ENCODE data around the gene AKAP10.
A peak's percentile ranks its signal among the peaks of the same experiment; 100 is the strongest.
"Not testable (repeated sequence)": the region's sequence is repeated elsewhere in the genome, so short reads cannot be mapped to it uniquely, and the experiment has no call there.

Gene AKAP10, protein sequence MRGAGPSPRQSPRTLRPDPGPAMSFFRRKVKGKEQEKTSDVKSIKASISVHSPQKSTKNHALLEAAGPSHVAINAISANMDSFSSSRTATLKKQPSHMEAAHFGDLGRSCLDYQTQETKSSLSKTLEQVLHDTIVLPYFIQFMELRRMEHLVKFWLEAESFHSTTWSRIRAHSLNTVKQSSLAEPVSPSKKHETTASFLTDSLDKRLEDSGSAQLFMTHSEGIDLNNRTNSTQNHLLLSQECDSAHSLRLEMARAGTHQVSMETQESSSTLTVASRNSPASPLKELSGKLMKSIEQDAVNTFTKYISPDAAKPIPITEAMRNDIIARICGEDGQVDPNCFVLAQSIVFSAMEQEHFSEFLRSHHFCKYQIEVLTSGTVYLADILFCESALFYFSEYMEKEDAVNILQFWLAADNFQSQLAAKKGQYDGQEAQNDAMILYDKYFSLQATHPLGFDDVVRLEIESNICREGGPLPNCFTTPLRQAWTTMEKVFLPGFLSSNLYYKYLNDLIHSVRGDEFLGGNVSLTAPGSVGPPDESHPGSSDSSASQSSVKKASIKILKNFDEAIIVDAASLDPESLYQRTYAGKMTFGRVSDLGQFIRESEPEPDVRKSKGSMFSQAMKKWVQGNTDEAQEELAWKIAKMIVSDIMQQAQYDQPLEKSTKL

DNA sequence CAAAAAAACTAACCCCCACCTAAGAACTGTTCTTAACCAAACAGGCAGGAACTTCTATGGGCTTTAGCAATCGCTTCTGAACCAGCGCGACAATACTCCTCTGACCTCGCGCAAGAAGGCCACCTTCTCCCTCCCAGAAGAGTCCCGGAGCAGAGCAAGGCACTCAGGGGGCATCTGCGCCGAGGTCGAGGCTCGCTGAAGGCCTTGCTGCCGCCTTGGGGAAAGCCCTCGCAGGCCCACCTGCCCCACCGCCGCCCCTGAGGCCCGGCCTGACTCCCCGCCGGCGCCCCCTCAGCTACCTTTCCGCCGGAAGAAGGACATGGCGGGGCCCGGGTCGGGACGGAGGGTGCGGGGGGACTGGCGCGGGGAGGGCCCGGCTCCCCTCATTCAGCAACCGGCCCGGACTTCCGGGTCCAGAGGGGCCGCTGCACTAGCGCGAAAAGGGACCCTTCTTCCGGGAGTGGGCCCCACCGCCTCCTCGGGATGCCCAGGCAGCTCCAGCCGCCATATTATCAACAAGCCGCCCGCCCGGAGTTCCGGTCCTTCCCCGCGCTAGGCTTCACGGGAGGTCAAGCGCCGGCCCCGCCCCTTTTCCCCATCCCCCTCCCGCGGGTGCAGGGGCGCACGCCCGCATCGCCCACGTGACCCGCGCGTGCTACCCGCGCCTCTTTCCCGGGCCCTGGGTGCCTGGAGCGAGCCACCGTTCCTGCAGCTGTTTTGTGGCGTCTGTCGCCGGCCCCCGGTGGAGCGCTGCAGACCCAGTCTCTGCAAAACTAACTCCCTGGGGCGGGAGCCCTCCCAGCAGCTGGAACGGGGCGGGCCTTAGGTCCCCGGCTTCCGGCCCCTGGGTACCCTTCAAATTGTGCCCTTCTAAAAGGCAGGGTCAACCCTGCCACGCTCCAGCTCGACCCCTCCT lies at the start of gene AKAP10:
TSS of gene AKAP10 (minus strand) at position 536 of the 916 bp plus-strand sequence. CDS start at position 387, 149 bp downstream.
- FAIRE-seq: no peak

DNA sequence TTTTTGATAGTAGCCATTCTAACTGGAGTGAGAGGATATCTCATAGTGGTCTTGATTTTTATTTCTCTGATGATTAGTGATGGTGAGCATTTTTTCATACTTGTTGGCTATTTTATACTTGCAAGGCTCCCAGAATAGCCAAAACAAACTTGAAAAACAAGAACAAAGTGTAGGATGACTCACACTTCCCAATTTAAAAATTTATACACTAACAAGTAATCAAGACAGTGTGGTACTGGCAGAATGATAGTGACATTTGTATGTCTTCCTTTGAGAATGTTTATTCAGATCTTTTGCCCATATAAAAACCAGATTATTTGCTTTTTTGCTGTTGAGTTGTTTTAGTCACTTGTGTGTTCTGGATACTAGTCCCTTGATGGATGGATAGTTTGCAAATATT lies 49.3 kb upstream of the AKAP10 start:
- FAIRE-seq: no peak

DNA sequence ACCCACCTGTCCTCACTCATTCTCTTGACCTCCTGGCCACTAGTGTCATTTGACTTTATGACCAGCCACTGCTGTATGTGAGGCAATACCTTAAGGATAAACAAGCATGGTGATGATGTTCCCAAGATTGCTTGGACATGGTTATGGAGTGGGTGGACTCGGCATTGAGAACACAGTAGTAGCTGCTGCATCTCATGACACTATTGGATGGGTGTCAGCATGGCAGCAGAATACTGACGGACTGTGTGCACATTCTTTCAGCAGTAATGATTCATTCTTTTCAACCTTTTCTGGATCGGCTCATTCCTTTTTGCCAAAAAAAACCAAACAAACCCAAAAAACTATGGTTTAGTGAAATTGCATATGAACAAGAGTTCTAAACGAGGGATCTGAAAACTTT lies 45.1 kb upstream of the AKAP10 start:
- FAIRE-seq: no peak

DNA sequence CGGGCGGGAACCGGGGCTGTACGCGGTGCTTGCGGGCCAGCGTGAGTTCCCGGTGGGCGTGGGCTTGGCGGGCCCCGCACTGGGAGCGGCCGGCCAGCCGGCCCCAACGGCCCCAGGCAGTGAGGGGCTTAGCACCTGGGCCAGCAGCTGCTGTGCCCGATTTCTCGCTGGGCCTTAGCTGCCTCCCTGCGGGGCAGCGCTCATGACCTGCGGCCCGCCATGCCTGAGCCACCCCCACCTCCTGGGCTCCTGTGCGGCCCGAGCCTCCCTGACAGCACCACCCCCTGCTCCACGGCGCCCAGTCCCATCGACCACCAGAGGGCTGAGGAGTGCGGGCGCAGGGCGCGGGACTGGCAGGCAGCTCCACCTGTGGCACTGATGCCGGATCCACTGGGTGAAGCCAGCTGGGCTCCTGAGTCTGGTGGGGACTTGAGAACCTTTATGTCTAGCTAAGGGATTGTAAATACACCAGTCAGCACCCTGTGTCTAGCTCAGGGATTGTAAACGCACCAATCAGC lies 38.9 kb upstream of the AKAP10 start:
- FAIRE-seq: not testable (repeated sequence)

DNA sequence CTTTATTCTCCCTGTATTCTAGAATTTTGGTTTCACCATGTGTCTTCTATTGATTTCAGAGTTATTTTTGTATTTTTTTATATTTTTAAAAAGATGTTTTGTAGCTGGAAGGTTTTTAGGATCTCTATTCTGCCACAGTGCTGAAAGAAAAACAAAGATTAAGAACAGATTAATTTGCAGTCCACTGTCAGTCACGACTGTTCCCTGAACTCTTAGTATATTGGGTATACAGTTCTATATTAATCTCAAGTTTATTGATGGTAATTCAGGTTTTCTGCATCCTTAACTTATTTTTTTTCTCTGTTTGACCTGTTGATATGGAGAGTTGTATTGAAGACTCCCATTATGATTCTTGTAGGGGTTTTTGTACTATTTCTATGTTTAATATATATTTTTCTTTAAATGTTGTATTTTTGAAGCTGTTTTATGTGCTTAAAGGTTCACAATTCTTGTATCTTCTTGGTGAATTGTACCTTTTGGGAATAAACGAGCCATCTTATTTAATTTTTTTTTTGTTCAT lies 34.4 kb upstream of the AKAP10 start:
- peak; percentile 35 for FAIRE-seq

DNA sequence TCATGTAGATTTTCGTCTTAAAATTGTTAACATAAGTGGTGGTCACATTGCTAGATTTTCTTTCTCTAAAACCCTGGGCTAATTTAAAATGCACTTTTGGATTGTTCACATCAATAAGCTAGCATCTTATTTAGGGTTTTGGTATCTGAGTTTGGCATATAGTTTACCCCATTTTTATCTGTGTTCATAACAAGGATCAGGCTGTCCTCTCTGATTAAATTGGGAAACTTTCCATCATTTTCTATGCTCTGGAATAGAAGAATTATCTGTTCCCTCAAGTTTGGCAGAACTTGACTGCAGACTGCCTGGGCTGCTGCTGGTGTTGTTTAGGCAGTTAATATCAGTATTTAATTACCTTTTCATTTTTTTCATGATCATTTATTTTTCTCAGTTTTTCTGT lies 33.3 kb upstream of the AKAP10 start:
- FAIRE-seq: no peak

DNA sequence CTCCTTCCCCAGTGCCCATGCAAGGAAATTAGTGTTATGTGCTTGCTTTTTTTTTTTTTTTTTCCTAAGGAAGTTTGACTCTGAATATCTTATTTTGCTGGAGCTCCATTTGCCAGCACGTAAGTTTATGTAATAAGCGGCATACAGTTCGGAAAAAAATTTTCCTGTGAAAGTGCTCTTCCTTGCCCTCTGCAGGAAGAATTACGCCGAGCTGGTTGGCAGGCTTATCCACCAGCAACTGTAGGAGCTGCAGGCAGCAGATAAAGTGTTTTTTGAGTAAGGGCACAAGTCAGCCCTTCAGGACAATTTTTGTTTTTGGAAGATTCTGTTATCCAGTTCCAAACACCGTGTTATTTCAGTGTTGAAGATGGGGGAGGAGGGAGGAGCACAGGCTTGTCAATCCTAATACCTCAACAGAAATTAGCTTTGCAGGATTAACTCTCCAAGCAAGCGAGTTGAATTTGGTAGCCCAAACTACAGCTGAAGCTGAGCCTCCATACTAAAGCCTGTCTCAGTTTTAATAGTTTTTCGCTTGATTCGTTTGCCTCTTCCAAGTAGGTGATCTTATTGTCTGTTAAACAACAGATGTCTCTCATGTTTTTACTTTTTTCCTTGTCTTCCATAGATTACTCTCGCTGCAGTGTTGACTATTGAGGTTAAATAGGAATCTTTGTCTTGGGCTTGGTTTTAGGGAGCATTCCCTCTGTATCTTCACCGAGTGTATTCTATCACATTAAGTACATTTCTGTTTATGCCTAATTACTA lies 32.7 kb upstream of the AKAP10 start:
- FAIRE-seq: peak; percentile 69

DNA sequence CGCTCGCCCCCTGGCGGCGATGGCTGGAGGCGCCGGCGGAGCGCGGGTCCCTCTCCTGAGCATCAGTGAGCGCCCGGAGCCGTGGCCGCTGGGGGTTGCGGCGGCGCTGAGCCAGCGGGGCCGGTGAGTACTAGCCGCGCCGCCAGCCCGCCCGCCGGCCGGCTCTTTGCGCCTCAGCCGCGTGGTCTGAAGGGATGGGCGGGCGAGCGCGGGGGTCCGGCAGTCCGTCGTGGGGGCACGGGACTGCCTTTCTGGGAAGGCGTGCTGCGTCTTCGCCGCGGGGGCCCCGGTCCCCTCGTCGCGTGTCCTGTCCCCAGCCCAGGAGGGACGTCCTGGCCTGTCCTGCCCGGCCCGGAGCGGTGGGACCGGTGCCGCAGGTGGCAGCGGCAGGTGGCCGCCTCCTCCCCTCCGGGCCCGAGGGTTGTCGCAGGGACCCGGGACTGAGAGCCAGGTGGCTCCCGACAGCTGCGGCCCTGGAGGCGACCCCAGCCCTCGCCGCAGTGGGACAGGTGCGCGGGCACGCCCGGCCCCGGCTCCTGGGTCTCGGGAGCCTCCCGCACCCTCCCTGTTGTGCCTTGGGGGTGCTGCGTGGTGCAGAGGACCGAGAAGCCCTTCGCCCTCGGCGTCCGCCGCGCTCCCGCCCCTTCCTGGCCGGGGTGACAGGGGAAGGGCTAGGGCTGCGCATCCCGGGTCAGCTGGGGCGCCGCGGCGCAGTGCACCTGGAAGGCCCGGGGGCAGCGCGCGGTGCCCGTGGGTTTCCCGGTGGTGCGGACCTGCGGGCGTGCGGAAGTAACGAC lies 31.9 kb upstream of the AKAP10 start, which contains the start of gene SPECC1:
TSS of gene SPECC1 (plus strand) at position 58 of the 797 bp plus-strand sequence. CDS start 87,293 bp downstream, outside the sequence.
- no peak for FAIRE-seq

DNA sequence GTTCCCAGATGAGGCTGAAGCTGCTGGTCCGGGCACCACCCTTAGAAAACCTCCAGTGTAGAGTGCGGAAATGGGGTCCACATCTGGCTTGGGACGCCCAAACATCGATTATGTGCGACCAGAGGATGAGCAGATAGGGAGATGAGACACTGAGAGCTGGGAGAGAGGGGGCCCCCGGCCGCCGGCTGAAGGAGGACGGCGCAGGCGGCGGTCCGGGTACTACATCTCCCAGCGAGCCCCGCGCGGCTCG lies 31.3 kb upstream of the AKAP10 start:
- no peak for FAIRE-seq

DNA sequence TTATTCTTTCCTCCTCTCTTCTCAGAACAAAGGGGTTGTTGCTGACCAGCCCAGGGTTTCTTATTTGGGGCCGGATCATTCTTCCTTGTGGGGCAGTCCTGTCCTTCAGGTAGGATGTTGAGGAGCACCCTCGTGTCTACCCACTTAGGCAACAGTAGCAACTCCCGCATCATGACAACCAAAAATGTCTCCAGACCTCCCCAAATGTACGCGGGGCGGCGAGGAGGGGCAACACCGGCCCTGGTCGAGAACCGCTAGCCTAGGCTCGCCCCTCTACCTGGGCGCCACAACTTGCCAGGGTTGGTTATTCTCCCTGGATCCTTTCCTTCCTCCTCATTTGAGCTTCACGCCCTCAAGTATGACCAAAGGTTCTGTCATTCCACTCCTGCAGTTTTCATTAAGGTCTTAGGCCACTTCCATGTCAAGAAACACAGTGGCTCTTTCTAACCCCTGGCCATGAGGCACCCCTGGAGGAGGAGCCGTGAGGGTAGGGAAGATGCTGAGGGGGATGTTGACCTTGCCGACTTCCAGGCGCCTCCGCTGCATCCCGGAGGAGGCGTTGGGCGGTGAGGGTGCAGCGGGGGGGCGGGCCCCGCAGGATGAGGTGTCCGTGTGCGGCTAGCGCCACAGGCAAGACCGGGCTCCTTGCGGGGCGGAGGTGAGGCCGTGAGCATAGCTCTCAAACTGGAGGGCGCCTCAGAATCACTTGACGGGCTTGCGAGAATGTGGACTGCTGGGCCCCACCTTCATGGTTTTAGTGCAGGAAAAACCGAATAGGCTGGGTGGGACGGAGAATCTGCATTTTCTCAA lies 30.8 kb upstream of the AKAP10 start:
- FAIRE-seq: no peak

DNA sequence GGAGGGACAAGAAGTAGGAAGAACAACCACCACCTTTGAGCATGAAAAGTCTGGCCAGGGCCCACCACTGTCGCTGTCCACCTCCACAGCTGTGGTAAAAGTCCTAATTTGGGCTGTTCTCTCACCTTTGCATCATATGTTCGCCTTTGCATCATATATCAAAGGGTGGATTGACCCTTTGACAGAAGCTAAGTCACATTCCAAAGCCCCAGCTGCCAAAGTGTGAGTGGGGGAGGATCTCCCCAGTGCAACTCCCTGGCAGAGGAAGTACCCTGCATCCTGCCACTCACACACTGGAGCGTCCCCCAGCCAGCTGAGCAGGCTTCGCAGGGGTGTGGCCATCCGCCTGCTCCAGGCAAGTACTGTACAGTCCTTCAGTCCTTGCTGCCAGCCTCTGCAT lies 18.9 kb upstream of the AKAP10 start:
- no peak for FAIRE-seq

DNA sequence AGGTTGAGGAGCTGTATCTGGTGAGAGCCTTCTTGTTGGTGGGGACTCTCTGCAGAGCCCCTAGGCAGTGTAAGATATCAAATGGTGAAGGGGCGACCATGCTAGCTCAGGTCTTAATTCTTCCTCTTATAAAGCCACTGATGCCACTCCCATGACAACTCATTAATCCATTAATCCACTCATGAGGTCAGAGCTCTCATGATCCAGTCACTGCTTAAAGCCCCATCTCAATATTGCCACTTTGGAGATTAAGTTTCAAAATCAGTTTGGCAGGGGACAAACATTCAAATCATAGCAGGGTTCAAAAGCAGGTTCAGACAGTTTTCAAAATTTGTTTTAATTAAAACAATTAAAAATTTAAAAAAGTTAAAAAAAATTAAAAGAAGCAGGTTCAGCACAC lies 18.5 kb upstream of the AKAP10 start:
- FAIRE-seq: no peak

DNA sequence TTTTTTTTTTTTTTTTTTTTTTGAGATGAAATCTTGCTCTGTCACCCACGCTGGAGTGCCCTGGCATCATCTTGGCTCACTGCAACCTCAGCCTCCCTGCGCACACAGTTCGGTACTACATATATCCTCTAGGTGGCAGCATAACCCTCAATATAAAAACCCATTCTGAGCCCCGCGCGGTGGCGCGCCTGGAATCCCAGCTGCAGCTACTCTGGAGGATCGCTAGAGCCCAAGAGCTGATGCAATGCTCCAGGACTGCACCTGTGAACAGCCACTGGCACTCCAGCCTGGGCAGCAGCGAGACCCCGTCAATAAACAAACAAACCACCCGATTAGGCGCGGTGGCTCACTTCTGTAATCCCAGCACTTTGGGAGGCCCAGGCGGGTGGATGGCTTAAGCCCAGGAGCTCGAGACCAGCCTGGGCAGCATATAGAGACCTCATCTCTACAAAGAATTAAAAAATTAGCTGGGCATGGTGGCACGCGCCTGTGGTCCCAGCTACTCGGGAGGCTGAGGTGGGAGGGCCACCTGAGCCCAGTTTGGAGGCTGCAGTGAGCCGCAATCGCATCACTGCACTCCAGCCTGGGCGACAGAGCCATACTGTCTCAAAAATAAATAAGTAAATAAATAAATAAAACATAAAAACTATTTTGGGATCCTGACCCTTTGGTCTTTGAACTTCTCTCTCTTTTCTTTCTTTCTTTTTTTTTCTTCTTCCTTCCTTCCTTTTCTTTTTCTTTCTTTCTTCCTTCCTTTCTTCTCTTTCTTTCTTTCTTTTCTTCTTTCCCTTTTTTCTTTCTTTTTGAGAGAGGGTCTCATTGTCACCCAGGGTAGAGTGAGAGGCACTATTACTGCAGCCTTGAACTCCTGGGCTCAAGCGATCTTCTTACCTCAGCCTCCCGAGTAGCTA lies 15.4 kb upstream of the AKAP10 start:
- peak; percentile 84 for FAIRE-seq

DNA sequence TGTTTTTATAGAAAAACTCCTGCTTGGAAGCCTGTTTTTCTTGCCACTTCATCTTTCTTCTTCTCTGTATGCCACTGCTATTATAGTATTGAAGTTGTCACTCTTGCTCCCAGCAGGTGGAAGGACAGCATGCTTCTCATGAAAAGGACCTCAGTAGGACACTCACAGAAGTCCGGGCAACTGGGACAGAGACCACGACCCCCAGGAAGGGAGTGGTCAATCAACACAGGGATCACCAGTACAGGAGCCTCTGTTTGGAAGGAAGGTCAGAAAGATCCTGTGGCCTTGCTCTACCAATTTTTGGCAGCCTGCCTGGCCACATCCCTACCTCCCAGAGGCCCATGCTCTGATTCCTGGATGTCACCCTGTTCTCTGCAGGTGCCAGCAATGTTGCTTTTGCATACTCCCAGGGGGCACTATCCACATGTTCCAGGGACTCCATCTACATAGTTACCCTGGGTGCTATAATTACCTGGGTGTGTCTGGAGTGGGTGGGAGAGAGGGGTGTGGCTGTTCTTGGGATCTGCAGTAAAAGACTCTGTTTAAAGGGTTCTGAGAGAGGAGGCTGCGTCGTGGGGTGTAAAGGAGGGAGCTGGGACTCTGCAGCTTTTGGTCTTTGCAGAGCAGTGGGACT lies 13.7 kb upstream of the AKAP10 start:
- no peak for FAIRE-seq

DNA sequence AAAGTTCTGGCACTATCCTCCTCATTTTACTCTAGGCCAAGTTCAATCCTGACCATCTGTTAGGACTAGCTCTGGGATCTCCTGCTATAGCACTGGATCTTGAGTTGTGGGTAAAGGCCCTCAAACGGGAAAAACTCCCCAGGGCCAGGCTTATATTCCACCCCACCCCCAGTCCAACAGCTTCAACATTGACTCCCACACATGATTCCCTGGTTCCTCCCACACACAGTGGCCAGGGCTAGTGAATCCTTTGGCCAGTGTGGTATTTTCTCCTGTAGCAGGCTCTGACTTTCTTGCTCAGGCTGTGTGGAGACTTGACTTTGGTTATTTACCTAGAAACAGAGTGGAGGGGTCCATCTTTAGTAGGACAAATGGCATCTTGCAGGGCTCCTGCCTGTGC lies 10.3 kb upstream of the AKAP10 start:
- no peak for FAIRE-seq

DNA sequence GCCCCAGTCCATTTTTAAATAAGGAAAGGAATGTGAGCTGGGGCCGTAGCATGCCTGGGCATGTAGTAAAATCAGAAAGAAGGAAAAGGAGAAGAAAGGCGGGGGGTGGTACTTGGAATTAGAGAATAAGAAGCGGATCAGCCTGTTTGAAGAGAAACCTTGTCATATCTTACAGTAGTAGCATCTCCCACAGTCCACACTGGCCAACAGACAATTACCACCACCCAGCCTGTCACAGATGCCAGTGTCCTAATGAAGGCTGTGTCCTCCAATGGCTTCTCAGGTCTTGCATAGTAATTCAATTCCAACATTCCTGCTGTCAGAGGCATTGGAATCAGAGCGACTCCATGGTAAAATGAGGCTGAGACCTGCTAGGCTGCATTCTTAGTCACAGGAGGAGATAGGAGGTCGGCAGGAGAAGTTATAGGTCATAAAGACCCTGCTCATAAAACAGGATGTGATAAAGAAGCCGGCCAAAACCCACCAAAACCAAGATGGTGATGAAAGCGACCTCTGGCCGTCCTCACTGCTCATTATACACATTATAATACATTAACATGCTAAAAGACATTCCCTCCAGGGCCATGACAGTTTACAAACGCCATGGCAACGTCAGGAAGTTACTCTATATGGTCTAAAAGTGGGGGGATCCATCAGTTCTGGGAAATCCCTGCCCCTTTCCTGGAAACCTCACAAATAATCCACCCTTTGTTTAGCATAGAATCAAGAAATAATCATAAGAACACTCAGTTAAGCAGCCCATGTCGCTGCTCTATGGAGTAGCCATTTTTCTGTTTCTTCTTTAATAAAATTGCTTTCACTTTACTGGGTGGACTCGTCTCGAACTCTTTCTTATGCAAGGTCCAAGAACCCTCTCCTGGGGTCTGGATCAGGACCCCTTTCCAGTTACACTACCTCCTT lies 9.6 kb upstream of the AKAP10 start:
- FAIRE-seq: no peak

DNA sequence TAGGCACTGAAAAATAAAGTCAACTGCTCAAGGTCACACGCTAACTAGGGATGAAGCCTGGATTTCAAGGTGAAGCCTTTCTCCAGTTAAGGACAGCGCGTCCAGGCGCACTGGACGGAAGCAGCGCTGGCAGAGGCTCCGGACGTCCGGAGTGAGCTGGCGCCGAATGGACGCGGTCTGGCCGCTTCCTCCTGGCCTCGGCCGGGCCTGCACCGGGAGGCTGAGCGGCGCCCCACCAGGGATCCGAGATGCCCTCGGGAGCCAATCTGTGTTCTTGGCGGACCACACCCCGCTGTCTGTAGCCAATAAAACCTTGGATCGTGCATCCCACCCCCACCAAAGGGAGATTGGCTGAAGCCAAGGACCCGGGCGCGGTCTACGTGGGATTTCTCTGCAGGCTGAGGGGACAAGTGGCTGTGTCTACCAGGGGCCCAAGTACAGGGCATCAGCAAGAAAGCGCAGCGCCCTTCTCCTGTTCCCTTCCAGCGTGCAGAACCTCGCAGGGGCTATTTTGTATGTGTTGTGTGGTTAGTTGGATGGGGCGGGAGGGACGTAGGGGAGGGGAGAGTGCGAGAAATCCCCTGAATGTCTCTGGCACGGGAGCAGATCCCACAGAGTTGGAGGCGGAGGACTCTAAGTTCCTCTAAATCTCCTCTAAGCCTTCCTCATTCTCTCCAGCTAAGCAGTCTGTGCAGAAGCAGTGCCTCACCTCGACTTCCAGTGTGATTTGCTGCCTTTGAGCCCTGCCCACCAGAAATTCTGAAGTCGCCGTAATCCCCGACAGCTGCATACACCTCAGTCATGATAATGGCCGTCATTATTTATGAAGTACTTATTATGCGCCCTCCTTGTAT lies 2.5 kb upstream of the AKAP10 start:
- FAIRE-seq: no peak
